HepG2 (cell line): ENCODE results near the gene GSTK1. TPM values are rescaled to one million over a fixed set of nuclear protein-coding genes. Genes with fewer than 3 reads are reported as not detected.

Source experiments
- ATF1 ChIP-seq: IDR thresholded peaks from 2 replicates; pipeline ENCODE4 v1.6.1; 2016; ENCODE audit warnings: mild to moderate bottlenecking, control low read depth
- ISL2 ChIP-seq: sonication (generic); formaldehyde crosslinking; IDR thresholded peaks from 2 replicates; pipeline ENCODE4 v1.5.0; 2020; ENCODE audit warnings: missing genetic modification reagents
- KLF6 ChIP-seq: IDR thresholded peaks from 2 replicates; pipeline ENCODE4 v1.8.0; 2016; ENCODE audit warnings: missing biosample characterization, missing genetic modification reagents
- MAFG ChIP-seq: sonication (generic); formaldehyde crosslinking; IDR thresholded peaks from 2 replicates; pipeline ENCODE4 v1.5.1; 2020; ENCODE audit warnings: mild to moderate bottlenecking, missing genetic modification reagents
- NCOA2 ChIP-seq: sonication (generic); formaldehyde crosslinking; IDR thresholded peaks from 2 replicates; pipeline ENCODE4 v1.8.0; 2022; ENCODE audit warnings: inconsistent platforms
- NR2F1 ChIP-seq, 2 experiments: fragments of 450-650 bp in 1 of 2; formaldehyde crosslinking in 1 of 2; IDR thresholded peaks; 2 replicates each; pipeline versions ENCODE4 v1.5.0 to v1.6.1; 2016 to 2020; ENCODE audit warnings: mild to moderate bottlenecking in 1 of 2, missing compliant biosample characterization in 1 of 2, missing genetic modification reagents in 1 of 2, moderate library complexity in 1 of 2
- PCBP1 ChIP-seq: fragments of 200-400 bp; formaldehyde crosslinking; IDR thresholded peaks from 2 replicates; pipeline ENCODE4 v1.6.1; 2017; ENCODE audit warnings: mild to moderate bottlenecking, low read depth, low read length, borderline replicate concordance
- PHB2 ChIP-seq: fragments of 450-650 bp; IDR thresholded peaks from 2 replicates; pipeline ENCODE4 v1.6.1; 2018; ENCODE audit not compliant: partially characterized antibody
- PHF8 ChIP-seq: sonication (generic); formaldehyde crosslinking; IDR thresholded peaks from 2 replicates; pipeline ENCODE4 v1.5.0; 2020; ENCODE audit warnings: missing genetic modification reagents
- POGZ ChIP-seq: sonication (generic); formaldehyde crosslinking; IDR thresholded peaks from 2 replicates; pipeline ENCODE4 v1.4.0; 2020; ENCODE audit warnings: mild to moderate bottlenecking, missing genetic modification reagents
- SMYD3 ChIP-seq: sonication (generic); formaldehyde crosslinking; IDR thresholded peaks from 2 replicates; pipeline ENCODE4 v1.8.1; 2023; ENCODE audit warnings: mild to moderate bottlenecking, missing genetic modification reagents
- ZNF383 ChIP-seq: sonication (generic); formaldehyde crosslinking; IDR thresholded peaks from 2 replicates; pipeline ENCODE4 v1.4.0; 2020; ENCODE audit warnings: missing genetic modification reagents, mild to moderate bottlenecking, borderline replicate concordance
- ZNF564 ChIP-seq: sonication (generic); formaldehyde crosslinking; IDR thresholded peaks from 2 replicates; pipeline ENCODE4 v1.8.1; 2023; ENCODE audit warnings: mild to moderate bottlenecking, missing genetic modification reagents
- ZNF782 ChIP-seq: sonication (generic); formaldehyde crosslinking; IDR thresholded peaks from 2 replicates; pipeline ENCODE4 v1.4.0; 2020; ENCODE audit warnings: missing genetic modification reagents, mild to moderate bottlenecking, borderline replicate concordance
- ZNF839 ChIP-seq: sonication (generic); formaldehyde crosslinking; IDR thresholded peaks from 2 replicates; pipeline ENCODE4 v1.4.0; 2020; ENCODE audit warnings: missing genetic modification reagents, mild to moderate bottlenecking, borderline replicate concordance
- polyA plus RNA-seq, 8 experiments: library from polyadenylated mRNA; depleted of rRNA in 3 of 8; stranded (reverse) in 7 of 8; unstranded in 1 of 8; fragments of >200 nt; fragmentation: Illumina TruSeq in 4 of 8; extraction: Trizol in 4 of 8; gene quantifications; 2 replicates each; pipeline versions ENCODE4 v1.2.1 to v1.2.3, GENCODE V29; 2011 to 2016; ENCODE audit warnings: low read depth in 4 of 8, missing spikeins in 1 of 8, mixed read lengths in 1 of 8; ENCODE audit not compliant: insufficient read depth in 1 of 8
- total RNA-seq, 5 experiments: library from RNA; depleted of rRNA; stranded (reverse); fragments of >200 nt; fragmentation: Illumina TruSeq; extraction: Trizol; gene quantifications; 2 replicates each; pipeline ENCODE4 v1.2.3, GENCODE V29; 2016; ENCODE audit warnings: low read depth in 1 of 5
- TF ChIP-seq, protein P1 (sequence below): sonication (generic); formaldehyde crosslinking; IDR thresholded peaks from 2 replicates; pipeline ENCODE4 v1.4.0; 2020; ENCODE audit warnings: missing genetic modification reagents, mild to moderate bottlenecking, borderline replicate concordance
- TF ChIP-seq, protein P2 (sequence below), 2 experiments: sonication (generic) in 1 of 2; formaldehyde crosslinking in 1 of 2; IDR thresholded peaks; 2 replicates each; pipeline versions ENCODE4 v1.5.1 to v1.6.1; 2011 to 2020; ENCODE audit warnings: borderline replicate concordance in 1 of 2, low read depth in 1 of 2, low read length in 1 of 2, mild to moderate bottlenecking in 1 of 2, missing genetic modification reagents in 1 of 2, moderate library complexity in 1 of 2
- TF ChIP-seq, protein P3 (sequence below): sonication (generic); formaldehyde crosslinking; IDR thresholded peaks from 2 replicates; pipeline ENCODE4 v1.5.0; 2020; ENCODE audit warnings: mild to moderate bottlenecking, missing genetic modification reagents, moderate library complexity
- TF ChIP-seq, protein P4 (sequence below): sonication (generic); formaldehyde crosslinking; IDR thresholded peaks from 2 replicates; pipeline ENCODE4 v1.5.1; 2020; ENCODE audit warnings: missing genetic modification reagents, mild to moderate bottlenecking, borderline replicate concordance

The GSTK1 gene
- total and polyA plus RNA-seq, 2 of the 13 experiments (the other 11 are each of a cell fraction or from before 2014, with no cell fraction given), result 64.6 to 92.1 TPM

DNA sequence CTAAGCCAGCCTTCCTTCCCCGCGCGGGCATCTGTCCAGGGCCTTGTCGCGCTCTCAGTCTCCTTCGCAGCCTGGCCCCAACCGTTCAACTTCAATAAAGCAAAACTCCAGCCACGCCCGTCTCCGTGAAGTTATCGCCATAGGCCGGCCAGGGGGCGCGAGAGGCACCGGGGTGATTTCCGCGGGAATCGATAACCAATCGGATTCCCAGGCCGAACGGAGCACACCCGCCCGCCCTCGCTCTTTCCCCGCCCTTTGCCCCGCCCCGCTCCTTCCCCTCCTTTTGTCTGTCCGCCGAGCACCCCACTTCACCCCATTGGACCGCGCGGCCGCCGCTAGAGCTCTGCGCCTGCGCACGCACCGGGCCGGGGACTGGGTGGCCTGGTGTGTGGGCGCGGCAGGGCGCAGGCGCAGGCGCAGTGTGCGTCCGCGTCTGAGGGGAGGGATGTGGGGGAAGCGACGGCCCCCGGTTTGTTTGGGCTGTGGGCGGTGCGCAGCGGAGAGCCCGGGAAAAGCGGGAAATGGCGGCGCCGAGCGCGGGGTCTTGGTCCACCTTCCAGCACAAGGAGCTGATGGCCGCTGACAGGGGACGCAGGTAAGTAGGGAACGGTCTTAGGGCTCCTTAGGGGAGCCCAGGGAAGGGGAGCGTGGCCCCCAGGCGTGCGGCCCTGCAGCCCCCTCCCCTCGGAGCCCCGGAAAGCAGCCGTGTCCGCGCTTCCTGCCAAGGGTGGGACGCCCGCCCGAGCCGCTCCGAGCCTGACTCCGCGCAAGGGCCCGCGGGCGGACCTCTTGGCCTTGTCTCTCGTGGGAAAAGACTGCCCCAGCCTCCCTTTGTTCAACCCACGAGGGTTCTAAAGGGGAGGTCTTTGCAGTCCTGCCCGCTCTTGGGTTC lies 24.9 kb downstream of the GSTK1 start, which contains the start of gene CASP2 (continued):
- TF ChIP-seq, protein P1, sequence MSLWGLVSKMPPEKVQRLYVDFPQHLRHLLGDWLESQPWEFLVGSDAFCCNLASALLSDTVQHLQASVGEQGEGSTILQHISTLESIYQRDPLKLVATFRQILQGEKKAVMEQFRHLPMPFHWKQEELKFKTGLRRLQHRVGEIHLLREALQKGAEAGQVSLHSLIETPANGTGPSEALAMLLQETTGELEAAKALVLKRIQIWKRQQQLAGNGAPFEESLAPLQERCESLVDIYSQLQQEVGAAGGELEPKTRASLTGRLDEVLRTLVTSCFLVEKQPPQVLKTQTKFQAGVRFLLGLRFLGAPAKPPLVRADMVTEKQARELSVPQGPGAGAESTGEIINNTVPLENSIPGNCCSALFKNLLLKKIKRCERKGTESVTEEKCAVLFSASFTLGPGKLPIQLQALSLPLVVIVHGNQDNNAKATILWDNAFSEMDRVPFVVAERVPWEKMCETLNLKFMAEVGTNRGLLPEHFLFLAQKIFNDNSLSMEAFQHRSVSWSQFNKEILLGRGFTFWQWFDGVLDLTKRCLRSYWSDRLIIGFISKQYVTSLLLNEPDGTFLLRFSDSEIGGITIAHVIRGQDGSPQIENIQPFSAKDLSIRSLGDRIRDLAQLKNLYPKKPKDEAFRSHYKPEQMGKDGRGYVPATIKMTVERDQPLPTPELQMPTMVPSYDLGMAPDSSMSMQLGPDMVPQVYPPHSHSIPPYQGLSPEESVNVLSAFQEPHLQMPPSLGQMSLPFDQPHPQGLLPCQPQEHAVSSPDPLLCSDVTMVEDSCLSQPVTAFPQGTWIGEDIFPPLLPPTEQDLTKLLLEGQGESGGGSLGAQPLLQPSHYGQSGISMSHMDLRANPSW, result peak; percentile 48; the same call in 1 of the 2 replicates
- TF ChIP-seq NCOA2 (CRISPR knock-in tag), result no peak
- no peak for TF ChIP-seq ZNF839 (CRISPR knock-in tag)
- TF ChIP-seq, protein P2, sequence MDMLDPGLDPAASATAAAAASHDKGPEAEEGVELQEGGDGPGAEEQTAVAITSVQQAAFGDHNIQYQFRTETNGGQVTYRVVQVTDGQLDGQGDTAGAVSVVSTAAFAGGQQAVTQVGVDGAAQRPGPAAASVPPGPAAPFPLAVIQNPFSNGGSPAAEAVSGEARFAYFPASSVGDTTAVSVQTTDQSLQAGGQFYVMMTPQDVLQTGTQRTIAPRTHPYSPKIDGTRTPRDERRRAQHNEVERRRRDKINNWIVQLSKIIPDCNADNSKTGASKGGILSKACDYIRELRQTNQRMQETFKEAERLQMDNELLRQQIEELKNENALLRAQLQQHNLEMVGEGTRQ (IDR thresholded peaks at IDR 0.05; ENCODE audit: low read depth, low read length), result no peak
- TF ChIP-seq, protein P2 (CRISPR knock-in tag; IDR thresholded peaks at IDR 0.05; ENCODE audit: borderline replicate concordance), result peak; percentile 14; the same call in 1 of the 2 replicates
- TF ChIP-seq, protein P3, sequence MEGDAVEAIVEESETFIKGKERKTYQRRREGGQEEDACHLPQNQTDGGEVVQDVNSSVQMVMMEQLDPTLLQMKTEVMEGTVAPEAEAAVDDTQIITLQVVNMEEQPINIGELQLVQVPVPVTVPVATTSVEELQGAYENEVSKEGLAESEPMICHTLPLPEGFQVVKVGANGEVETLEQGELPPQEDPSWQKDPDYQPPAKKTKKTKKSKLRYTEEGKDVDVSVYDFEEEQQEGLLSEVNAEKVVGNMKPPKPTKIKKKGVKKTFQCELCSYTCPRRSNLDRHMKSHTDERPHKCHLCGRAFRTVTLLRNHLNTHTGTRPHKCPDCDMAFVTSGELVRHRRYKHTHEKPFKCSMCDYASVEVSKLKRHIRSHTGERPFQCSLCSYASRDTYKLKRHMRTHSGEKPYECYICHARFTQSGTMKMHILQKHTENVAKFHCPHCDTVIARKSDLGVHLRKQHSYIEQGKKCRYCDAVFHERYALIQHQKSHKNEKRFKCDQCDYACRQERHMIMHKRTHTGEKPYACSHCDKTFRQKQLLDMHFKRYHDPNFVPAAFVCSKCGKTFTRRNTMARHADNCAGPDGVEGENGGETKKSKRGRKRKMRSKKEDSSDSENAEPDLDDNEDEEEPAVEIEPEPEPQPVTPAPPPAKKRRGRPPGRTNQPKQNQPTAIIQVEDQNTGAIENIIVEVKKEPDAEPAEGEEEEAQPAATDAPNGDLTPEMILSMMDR, result peak; percentile 50
- TF ChIP-seq POGZ (CRISPR knock-in tag), result peak; percentile 81
- TF ChIP-seq ISL2 (CRISPR knock-in tag), result peak; percentile 20; the same call in 1 of the 2 replicates
- peak; percentile 89 for TF ChIP-seq PHF8
- 0 out of 2 replicates have a peak, but pooled peaks have one; percentile 34 for TF ChIP-seq ZNF782 (CRISPR knock-in tag)
- TF ChIP-seq KLF6, result no peak
- no peak for TF ChIP-seq MAFG (CRISPR knock-in tag)
- TF ChIP-seq, protein P4, sequence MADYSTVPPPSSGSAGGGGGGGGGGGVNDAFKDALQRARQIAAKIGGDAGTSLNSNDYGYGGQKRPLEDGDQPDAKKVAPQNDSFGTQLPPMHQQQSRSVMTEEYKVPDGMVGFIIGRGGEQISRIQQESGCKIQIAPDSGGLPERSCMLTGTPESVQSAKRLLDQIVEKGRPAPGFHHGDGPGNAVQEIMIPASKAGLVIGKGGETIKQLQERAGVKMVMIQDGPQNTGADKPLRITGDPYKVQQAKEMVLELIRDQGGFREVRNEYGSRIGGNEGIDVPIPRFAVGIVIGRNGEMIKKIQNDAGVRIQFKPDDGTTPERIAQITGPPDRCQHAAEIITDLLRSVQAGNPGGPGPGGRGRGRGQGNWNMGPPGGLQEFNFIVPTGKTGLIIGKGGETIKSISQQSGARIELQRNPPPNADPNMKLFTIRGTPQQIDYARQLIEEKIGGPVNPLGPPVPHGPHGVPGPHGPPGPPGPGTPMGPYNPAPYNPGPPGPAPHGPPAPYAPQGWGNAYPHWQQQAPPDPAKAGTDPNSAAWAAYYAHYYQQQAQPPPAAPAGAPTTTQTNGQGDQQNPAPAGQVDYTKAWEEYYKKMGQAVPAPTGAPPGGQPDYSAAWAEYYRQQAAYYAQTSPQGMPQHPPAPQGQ (CRISPR knock-in tag), result no peak
- TF ChIP-seq ZNF383 (CRISPR knock-in tag), result no peak
- TF ChIP-seq ATF1 (CRISPR knock-in tag), result no peak
- TF ChIP-seq NR2F1 (CRISPR knock-in tag; IDR thresholded peaks at IDR 0.05), result no peak
- TF ChIP-seq SMYD3, result 0 out of 2 replicates have a peak, but pooled peaks have one; percentile 25
- no peak for TF ChIP-seq PHB2
- 0 out of 2 replicates have a peak, but pooled peaks have one; percentile 24 for TF ChIP-seq ZNF564 (CRISPR knock-in tag)
- 0 out of 2 replicates have a peak, but pooled peaks have one; percentile 46 for TF ChIP-seq PCBP1
